HepG2 (cell line): ENCODE results near the gene HECTD3. TPM values are rescaled to one million over a fixed set of nuclear protein-coding genes. Genes with fewer than 3 reads are reported as not detected.
A peak's percentile ranks its signal among the peaks of the same experiment; 100 is the strongest.

Experiments used
- FOXC1 ChIP-seq: sonication (generic); formaldehyde crosslinking; IDR thresholded peaks from 2 replicates; pipeline ENCODE4 v1.8.0; 2022; ENCODE audit warnings: mild to moderate bottlenecking, missing genetic modification reagents, borderline replicate concordance
- MZF1 ChIP-seq: sonication (generic); formaldehyde crosslinking; IDR thresholded peaks from 2 replicates; pipeline ENCODE4 v1.8.1; 2023; ENCODE audit warnings: mild to moderate bottlenecking, missing genetic modification reagents, borderline replicate concordance
- NAIF1 ChIP-seq: sonication (generic); formaldehyde crosslinking; IDR thresholded peaks from 2 replicates; pipeline ENCODE4 v1.5.0; 2020; ENCODE audit warnings: mild to moderate bottlenecking, missing genetic modification reagents, borderline replicate concordance
- NFKBIZ ChIP-seq: IDR thresholded peaks from 2 replicates; pipeline ENCODE4 v1.6.1; 2018; ENCODE audit warnings: missing genetic modification reagents, missing compliant biosample characterization
- RARA ChIP-seq: IDR thresholded peaks from 2 replicates; pipeline ENCODE4 v1.6.1; 2016; ENCODE audit warnings: missing genetic modification reagents, missing compliant biosample characterization
- SRF ChIP-seq: IDR thresholded peaks from 2 replicates; pipeline ENCODE4 v1.6.1; 2011; ENCODE audit warnings: mild to moderate bottlenecking, low read depth, low read length, moderate library complexity
- SSRP1 ChIP-seq: IDR thresholded peaks from 2 replicates; pipeline ENCODE4 v1.6.1; 2016; ENCODE audit warnings: control low read depth
- TSC22D2 ChIP-seq: sonication (generic); formaldehyde crosslinking; IDR thresholded peaks from 2 replicates; pipeline ENCODE4 v1.5.1; 2020; ENCODE audit warnings: missing genetic modification reagents, mild to moderate bottlenecking, borderline replicate concordance
- WIZ ChIP-seq: sonication (generic); formaldehyde crosslinking; IDR thresholded peaks from 2 replicates; pipeline ENCODE4 v1.5.1; 2020; ENCODE audit warnings: mild to moderate bottlenecking, missing genetic modification reagents
- ZBTB7A ChIP-seq: sonication (generic); formaldehyde crosslinking; IDR thresholded peaks from 2 replicates; pipeline ENCODE4 v1.8.0; 2022; ENCODE audit warnings: mild to moderate bottlenecking, missing genetic modification reagents
- ZIK1 ChIP-seq: sonication (generic); formaldehyde crosslinking; IDR thresholded peaks from 2 replicates; pipeline ENCODE4 v1.5.0; 2020; ENCODE audit warnings: mild to moderate bottlenecking, low read depth, missing genetic modification reagents, borderline replicate concordance
- ZNF24 ChIP-seq: fragments of 450-650 bp; IDR thresholded peaks from 2 replicates; pipeline ENCODE4 v1.6.1; 2017; ENCODE audit warnings: antibody characterized with exemption, mild to moderate bottlenecking
- ZNF33A ChIP-seq: sonication (generic); formaldehyde crosslinking; IDR thresholded peaks from 2 replicates; pipeline ENCODE4 v1.5.1; 2020; ENCODE audit warnings: missing genetic modification reagents, mild to moderate bottlenecking, moderate library complexity, borderline replicate concordance
- ZNF33B ChIP-seq: sonication (generic); formaldehyde crosslinking; IDR thresholded peaks from 2 replicates; pipeline ENCODE4 v1.5.1; 2020; ENCODE audit warnings: mild to moderate bottlenecking, missing genetic modification reagents
- ZNF446 ChIP-seq: sonication (generic); formaldehyde crosslinking; IDR thresholded peaks from 2 replicates; pipeline ENCODE4 v1.5.0; 2020; ENCODE audit warnings: mild to moderate bottlenecking, missing genetic modification reagents
- ZNF619 ChIP-seq: sonication (generic); formaldehyde crosslinking; IDR thresholded peaks from 2 replicates; pipeline ENCODE4 v1.4.0; 2020; ENCODE audit warnings: mild to moderate bottlenecking, missing genetic modification reagents
- ZNF670 ChIP-seq: sonication (generic); formaldehyde crosslinking; IDR thresholded peaks from 2 replicates; pipeline ENCODE4 v1.8.0; 2022; ENCODE audit warnings: mild to moderate bottlenecking, missing genetic modification reagents, borderline replicate concordance
- ZNF746 ChIP-seq: sonication (generic); formaldehyde crosslinking; IDR thresholded peaks from 2 replicates; pipeline ENCODE4 v1.8.0; 2022; ENCODE audit warnings: mild to moderate bottlenecking, missing genetic modification reagents
- polyA plus RNA-seq, 8 experiments: library from polyadenylated mRNA; depleted of rRNA in 3 of 8; stranded (reverse) in 7 of 8; unstranded in 1 of 8; fragments of >200 nt; fragmentation: Illumina TruSeq in 4 of 8; extraction: Trizol in 4 of 8; gene quantifications; 2 replicates each; pipeline versions ENCODE4 v1.2.1 to v1.2.3, GENCODE V29; 2011 to 2016; ENCODE audit warnings: low read depth in 4 of 8, missing spikeins in 1 of 8, mixed read lengths in 1 of 8; ENCODE audit not compliant: insufficient read depth in 1 of 8
- total RNA-seq, 5 experiments: library from RNA; depleted of rRNA; stranded (reverse); fragments of >200 nt; fragmentation: Illumina TruSeq; extraction: Trizol; gene quantifications; 2 replicates each; pipeline ENCODE4 v1.2.3, GENCODE V29; 2016; ENCODE audit warnings: low read depth in 1 of 5
- TF ChIP-seq, protein P1 (sequence below): IDR thresholded peaks from 2 replicates; pipeline ENCODE4 v1.6.1; 2016; ENCODE audit warnings: missing compliant biosample characterization, missing genetic modification reagents, borderline replicate concordance
- TF ChIP-seq, protein P2 (sequence below): sonication (generic); formaldehyde crosslinking; IDR thresholded peaks from 2 replicates; pipeline ENCODE4 v1.8.0; 2022; ENCODE audit warnings: mild to moderate bottlenecking, missing genetic modification reagents; ENCODE audit not compliant: insufficient replicate concordance
- TF ChIP-seq, protein P3 (sequence below): sonication (generic); formaldehyde crosslinking; IDR thresholded peaks from 2 replicates; pipeline ENCODE4 v1.4.0; 2020; ENCODE audit warnings: missing genetic modification reagents
- TF ChIP-seq, protein P4 (sequence below): sonication (generic); formaldehyde crosslinking; IDR thresholded peaks from 2 replicates; pipeline ENCODE4 v1.4.0; 2020; ENCODE audit warnings: missing genetic modification reagents

Gene HECTD3
- total and polyA plus RNA-seq, 2 of the 13 experiments (the other 11 are each of a cell fraction or from before 2014, with no cell fraction given): 18.6 to 24.5 TPM

DNA sequence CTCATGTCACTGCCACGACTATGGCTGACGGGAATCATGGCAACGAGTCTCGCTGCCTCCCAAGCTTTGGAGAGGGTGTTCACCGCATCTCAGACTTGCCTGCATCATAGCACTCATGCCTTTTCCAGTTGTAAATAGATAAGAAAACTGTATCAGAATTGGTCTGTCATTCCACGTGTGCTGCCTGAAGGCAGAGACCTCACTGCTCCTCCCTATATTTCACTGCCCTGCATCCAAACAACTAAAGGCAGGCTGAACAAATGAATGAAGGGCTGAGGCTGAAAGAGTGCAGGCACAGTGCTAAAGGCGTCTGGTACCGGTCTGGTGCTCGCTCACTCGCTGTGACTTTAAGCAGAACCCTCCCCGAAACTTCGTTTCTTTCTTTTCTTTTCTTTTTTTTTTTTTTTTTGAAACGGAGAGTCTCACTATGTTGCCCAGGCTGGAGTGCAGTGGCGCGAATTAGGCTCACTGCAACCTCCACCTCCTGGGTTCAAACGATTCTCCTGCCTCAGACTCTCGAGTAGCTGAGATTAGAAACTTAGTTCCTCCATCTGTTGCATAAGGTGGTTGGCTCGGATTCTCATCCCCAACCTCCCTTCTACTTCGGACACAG, 25.3 kb downstream of the HECTD3 start (continued):
- TF ChIP-seq TSC22D2 (no peak), ZIK1 (CRISPR knock-in tag) (no peak), NFKBIZ (no peak), WIZ (CRISPR knock-in tag) (no peak), ZNF670 (CRISPR knock-in tag) (no peak), SRF (no peak), ZBTB7A (CRISPR knock-in tag) (no peak), ZNF33B (no peak), ZNF24 (no peak), ZNF746 (CRISPR knock-in tag) (peak; percentile 3; the same call in 1 of the 2 replicates), ZNF446 (no peak), MZF1 (CRISPR knock-in tag) (no peak), NAIF1 (CRISPR knock-in tag) (no peak), FOXC1 (CRISPR knock-in tag) (no peak), ZNF619 (CRISPR knock-in tag) (no peak), ZNF33A (no peak), SSRP1 (CRISPR knock-in tag) (no peak), RARA (no peak)
- TF ChIP-seq, protein P1, sequence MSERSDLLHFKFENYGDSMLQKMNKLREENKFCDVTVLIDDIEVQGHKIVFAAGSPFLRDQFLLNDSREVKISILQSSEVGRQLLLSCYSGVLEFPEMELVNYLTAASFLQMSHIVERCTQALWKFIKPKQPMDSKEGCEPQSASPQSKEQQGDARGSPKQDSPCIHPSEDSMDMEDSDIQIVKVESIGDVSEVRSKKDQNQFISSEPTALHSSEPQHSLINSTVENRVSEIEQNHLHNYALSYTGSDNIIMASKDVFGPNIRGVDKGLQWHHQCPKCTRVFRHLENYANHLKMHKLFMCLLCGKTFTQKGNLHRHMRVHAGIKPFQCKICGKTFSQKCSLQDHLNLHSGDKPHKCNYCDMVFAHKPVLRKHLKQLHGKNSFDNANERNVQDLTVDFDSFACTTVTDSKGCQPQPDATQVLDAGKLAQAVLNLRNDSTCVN (CRISPR knock-in tag): no peak
- TF ChIP-seq, protein P2, sequence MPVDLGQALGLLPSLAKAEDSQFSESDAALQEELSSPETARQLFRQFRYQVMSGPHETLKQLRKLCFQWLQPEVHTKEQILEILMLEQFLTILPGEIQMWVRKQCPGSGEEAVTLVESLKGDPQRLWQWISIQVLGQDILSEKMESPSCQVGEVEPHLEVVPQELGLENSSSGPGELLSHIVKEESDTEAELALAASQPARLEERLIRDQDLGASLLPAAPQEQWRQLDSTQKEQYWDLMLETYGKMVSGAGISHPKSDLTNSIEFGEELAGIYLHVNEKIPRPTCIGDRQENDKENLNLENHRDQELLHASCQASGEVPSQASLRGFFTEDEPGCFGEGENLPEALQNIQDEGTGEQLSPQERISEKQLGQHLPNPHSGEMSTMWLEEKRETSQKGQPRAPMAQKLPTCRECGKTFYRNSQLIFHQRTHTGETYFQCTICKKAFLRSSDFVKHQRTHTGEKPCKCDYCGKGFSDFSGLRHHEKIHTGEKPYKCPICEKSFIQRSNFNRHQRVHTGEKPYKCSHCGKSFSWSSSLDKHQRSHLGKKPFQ (CRISPR knock-in tag): no peak
- TF ChIP-seq, protein P3, sequence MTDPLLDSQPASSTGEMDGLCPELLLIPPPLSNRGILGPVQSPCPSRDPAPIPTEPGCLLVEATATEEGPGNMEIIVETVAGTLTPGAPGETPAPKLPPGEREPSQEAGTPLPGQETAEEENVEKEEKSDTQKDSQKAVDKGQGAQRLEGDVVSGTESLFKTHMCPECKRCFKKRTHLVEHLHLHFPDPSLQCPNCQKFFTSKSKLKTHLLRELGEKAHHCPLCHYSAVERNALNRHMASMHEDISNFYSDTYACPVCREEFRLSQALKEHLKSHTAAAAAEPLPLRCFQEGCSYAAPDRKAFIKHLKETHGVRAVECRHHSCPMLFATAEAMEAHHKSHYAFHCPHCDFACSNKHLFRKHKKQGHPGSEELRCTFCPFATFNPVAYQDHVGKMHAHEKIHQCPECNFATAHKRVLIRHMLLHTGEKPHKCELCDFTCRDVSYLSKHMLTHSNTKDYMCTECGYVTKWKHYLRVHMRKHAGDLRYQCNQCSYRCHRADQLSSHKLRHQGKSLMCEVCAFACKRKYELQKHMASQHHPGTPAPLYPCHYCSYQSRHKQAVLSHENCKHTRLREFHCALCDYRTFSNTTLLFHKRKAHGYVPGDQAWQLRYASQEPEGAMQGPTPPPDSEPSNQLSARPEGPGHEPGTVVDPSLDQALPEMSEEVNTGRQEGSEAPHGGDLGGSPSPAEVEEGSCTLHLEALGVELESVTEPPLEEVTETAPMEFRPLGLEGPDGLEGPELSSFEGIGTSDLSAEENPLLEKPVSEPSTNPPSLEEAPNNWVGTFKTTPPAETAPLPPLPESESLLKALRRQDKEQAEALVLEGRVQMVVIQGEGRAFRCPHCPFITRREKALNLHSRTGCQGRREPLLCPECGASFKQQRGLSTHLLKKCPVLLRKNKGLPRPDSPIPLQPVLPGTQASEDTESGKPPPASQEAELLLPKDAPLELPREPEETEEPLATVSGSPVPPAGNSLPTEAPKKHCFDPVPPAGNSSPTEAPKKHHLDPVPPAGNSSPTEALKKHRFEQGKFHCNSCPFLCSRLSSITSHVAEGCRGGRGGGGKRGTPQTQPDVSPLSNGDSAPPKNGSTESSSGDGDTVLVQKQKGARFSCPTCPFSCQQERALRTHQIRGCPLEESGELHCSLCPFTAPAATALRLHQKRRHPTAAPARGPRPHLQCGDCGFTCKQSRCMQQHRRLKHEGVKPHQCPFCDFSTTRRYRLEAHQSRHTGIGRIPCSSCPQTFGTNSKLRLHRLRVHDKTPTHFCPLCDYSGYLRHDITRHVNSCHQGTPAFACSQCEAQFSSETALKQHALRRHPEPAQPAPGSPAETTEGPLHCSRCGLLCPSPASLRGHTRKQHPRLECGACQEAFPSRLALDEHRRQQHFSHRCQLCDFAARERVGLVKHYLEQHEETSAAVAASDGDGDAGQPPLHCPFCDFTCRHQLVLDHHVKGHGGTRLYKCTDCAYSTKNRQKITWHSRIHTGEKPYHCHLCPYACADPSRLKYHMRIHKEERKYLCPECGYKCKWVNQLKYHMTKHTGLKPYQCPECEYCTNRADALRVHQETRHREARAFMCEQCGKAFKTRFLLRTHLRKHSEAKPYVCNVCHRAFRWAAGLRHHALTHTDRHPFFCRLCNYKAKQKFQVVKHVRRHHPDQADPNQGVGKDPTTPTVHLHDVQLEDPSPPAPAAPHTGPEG (CRISPR knock-in tag): no peak
- TF ChIP-seq, protein P4, sequence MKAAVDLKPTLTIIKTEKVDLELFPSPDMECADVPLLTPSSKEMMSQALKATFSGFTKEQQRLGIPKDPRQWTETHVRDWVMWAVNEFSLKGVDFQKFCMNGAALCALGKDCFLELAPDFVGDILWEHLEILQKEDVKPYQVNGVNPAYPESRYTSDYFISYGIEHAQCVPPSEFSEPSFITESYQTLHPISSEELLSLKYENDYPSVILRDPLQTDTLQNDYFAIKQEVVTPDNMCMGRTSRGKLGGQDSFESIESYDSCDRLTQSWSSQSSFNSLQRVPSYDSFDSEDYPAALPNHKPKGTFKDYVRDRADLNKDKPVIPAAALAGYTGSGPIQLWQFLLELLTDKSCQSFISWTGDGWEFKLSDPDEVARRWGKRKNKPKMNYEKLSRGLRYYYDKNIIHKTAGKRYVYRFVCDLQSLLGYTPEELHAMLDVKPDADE (CRISPR knock-in tag): no peak
